HepG2 (cell line): ENCODE measurements around the gene SLC13A5. TPM values are rescaled to one million over a fixed set of nuclear protein-coding genes. Genes with fewer than 3 reads are reported as not detected.

Experiments used
- ATM ChIP-seq: fragments of 450-650 bp; IDR thresholded peaks from 2 replicates; pipeline ENCODE4 v1.7.1; 2017; ENCODE audit warnings: mild to moderate bottlenecking, borderline replicate concordance
- CBX2 ChIP-seq, 2 experiments: fragments of 200-600 bp in 1 of 2; sonication (generic); formaldehyde crosslinking in 1 of 2; IDR thresholded peaks; 2 replicates each; pipeline versions ENCODE4 v1.7.0 to v1.8.1; 2018 to 2022; ENCODE audit warnings: low read depth in 2 of 2, low read length in 1 of 2, mild to moderate bottlenecking in 1 of 2, missing genetic modification reagents in 1 of 2
- DNMT3B ChIP-seq: conservative IDR thresholded peaks from 2 replicates; pipeline ENCODE4 v1.6.1; 2016; ENCODE audit warnings: missing biosample characterization, control low read depth
- GATA4 ChIP-seq: sonication (generic); IDR thresholded peaks from 2 replicates; pipeline ENCODE4 v1.6.1; 2016; ENCODE audit warnings: antibody characterized with exemption, low read depth, borderline replicate concordance
- HHEX ChIP-seq: IDR thresholded peaks from 2 replicates; pipeline ENCODE4 v1.6.1; 2016; ENCODE audit warnings: control low read depth
- PAXIP1 ChIP-seq: sonication (generic); formaldehyde crosslinking; conservative IDR thresholded peaks from 2 replicates; pipeline ENCODE4 v1.4.0; 2020; ENCODE audit warnings: mild to moderate bottlenecking, missing genetic modification reagents, moderate library complexity
- ZNF775 ChIP-seq: sonication (generic); formaldehyde crosslinking; IDR thresholded peaks from 2 replicates; pipeline ENCODE4 v1.4.0; 2020; ENCODE audit warnings: missing genetic modification reagents, mild to moderate bottlenecking, moderate library complexity, borderline replicate concordance
- ZNF781 ChIP-seq: sonication (generic); formaldehyde crosslinking; IDR thresholded peaks from 2 replicates; pipeline ENCODE4 v1.5.1; 2020; ENCODE audit warnings: borderline replicate concordance, mild to moderate bottlenecking, missing genetic modification reagents; ENCODE audit errors: not compliant biosample characterization
- ZNF800 ChIP-seq: sonication (generic); formaldehyde crosslinking; IDR thresholded peaks from 2 replicates; pipeline ENCODE4 v1.4.0; 2020; ENCODE audit warnings: missing genetic modification reagents
- ZNF83 ChIP-seq: sonication (generic); formaldehyde crosslinking; IDR thresholded peaks from 2 replicates; pipeline ENCODE4 v1.4.0; 2020; ENCODE audit warnings: missing genetic modification reagents, mild to moderate bottlenecking, borderline replicate concordance
- polyA plus RNA-seq, 8 experiments: library from polyadenylated mRNA; depleted of rRNA in 3 of 8; stranded (reverse) in 7 of 8; unstranded in 1 of 8; fragments of >200 nt; fragmentation: Illumina TruSeq in 4 of 8; extraction: Trizol in 4 of 8; gene quantifications; 2 replicates each; pipeline versions ENCODE4 v1.2.1 to v1.2.3, GENCODE V29; 2011 to 2016; ENCODE audit warnings: low read depth in 4 of 8, missing spikeins in 1 of 8, mixed read lengths in 1 of 8; ENCODE audit not compliant: insufficient read depth in 1 of 8
- total RNA-seq, 5 experiments: library from RNA; depleted of rRNA; stranded (reverse); fragments of >200 nt; fragmentation: Illumina TruSeq; extraction: Trizol; gene quantifications; 2 replicates each; pipeline ENCODE4 v1.2.3, GENCODE V29; 2016; ENCODE audit warnings: low read depth in 1 of 5

Gene SLC13A5
- total and polyA plus RNA-seq, 2 of the 13 experiments (the other 11 are each of a cell fraction or from before 2014, with no cell fraction given) = 42.8 to 310 TPM

DNA sequence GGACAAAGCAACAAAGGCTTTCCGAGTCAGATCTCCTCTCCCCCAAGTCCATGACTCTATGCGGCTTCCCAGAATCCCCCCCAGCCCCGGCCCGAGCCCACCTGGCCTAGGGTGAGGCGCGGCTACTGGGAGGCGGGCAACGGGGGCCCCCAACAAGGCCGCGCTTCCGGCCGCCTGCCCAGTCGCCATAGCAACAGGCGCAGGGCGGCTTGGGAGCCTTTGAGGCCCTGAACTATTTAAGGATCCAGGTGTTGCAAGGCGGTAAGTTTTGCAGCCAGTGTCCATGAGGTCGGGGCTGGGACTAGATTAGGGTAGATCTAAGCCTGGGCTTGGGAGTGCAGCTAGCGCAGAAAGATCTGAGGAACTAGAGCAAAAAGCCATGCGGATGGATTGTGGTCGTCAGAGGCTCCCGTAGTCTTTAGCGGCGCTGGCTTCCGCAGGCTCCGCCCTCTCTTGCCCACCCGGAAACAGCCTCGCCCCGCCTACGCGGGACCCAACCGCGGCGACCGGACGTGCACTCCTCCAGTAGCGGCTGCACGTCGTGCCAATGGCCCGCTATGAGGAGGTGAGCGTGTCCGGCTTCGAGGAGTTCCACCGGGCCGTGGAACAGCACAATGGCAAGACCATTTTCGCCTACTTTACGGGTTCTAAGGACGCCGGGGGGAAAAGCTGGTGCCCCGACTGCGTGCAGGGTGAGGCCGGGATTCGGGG lies 72.5 kb downstream of the SLC13A5 start, which contains the start of the genes KIAA0753 and TXNDC17 (continued):
- TF ChIP-seq PAXIP1 (CRISPR knock-in tag) = peak; percentile 37
- no peak for TF ChIP-seq ZNF775 (CRISPR knock-in tag)
- TF ChIP-seq GATA4 = no peak; the same call in 1 of the 2 replicates
- TF ChIP-seq ZNF83 (CRISPR knock-in tag) = no peak
- TF ChIP-seq DNMT3B = 0 out of 2 replicates have a peak, but pooled peaks have one; percentile 18
- TF ChIP-seq ZNF781 (CRISPR knock-in tag) = peak; percentile 19
- TF ChIP-seq ZNF800 (CRISPR knock-in tag) = no peak
- no peak for TF ChIP-seq HHEX (CRISPR knock-in tag)
- TF ChIP-seq ATM = no peak
- no peak for TF ChIP-seq CBX2 (IDR thresholded peaks at IDR 0.05; ENCODE audit: low read depth, low read length)
- TF ChIP-seq CBX2 (CRISPR knock-in tag; IDR thresholded peaks at IDR 0.05; ENCODE audit: low read depth) = peak; percentile 71; the same call in 1 of the 2 replicates
